Mesothelial cell of epicardium (in vitro differentiated cells): ENCODE measurements around the gene ZNF106. TPM values are rescaled to one million over a fixed set of nuclear protein-coding genes. Genes with fewer than 3 reads are reported as not detected.

Experiments
- DNase-seq, 2 experiments: peaks; one replicate each; pipeline ENCODE4 v3.0.0; 2021; ENCODE audit warnings: low spot score in 2 of 2; ENCODE audit not compliant: unreplicated experiment in 2 of 2
- H3K27ac Mint-ChIP-seq: 2 replicates; pipeline ENCODE4 v1.8.0; 2021; ENCODE audit warnings: mixed read lengths
- H3K27me3 Mint-ChIP-seq: 2 replicates; pipeline ENCODE4 v1.8.0; 2021; ENCODE audit warnings: low read depth, mixed read lengths
- H3K36me3 Mint-ChIP-seq: 2 replicates; pipeline ENCODE4 v1.8.0; 2021; ENCODE audit warnings: mixed read lengths
- H3K4me1 Mint-ChIP-seq: 2 replicates; pipeline ENCODE4 v1.8.0; 2021; ENCODE audit warnings: mixed read lengths
- H3K4me3 Mint-ChIP-seq: 2 replicates; pipeline ENCODE4 v1.8.0; 2021; ENCODE audit warnings: mild to moderate bottlenecking, moderate library complexity, mixed read lengths
- H3K9me3 Mint-ChIP-seq: 2 replicates; pipeline ENCODE4 v1.8.0; 2021; ENCODE audit warnings: mixed read lengths
- CTCF ChIP-seq: fragments of 200-600 bp; sonication (generic); IDR thresholded peaks from one replicate; pipeline ENCODE4 v1.5.0; 2021; ENCODE audit warnings: antibody characterized with exemption; ENCODE audit not compliant: unreplicated experiment
- total RNA-seq: library from RNA; stranded (reverse); gene quantifications from 3 replicates; pipeline ENCODE4 v1.2.1, GENCODE V29; 2021

Gene ZNF106
- total RNA-seq, 1 donor from 2014 or later, result 52.9 TPM

DNA sequence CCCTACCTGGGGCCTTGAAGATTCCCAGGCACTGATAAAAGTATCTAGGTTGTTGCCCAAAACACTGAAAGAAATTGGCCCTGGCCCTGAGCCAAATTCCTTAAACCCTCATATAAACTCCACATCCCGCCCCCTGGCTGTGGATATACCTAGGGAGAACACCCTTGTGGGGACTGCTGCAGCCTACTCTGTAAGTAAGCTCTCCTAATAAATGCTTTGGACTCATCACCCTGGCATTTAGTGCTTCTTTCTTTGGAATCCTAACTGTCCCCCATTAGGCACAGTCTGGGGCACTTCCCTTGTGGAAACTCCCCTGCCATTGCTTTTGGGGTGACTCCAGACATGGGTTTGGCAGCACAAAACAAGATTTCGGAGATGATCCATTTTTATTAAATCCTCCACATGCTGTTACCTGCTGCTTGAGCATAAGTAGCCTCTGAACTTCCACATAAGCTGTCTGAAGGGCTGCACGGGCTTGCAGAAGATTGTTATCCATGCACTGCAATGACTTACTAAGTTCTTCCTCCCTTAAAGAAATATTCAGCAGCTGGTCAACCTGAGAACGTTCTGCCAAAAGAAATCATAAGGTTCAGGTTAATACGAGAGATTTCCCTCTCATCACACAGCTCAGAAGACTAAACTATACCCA, 46.4 kb downstream of the ZNF106 start:
- Mint-ChIP-seq H3K27ac (peak overlapping the region; percentile 80), H3K27me3 (no peaks in the 10 kb centered on the region), H3K9me3 (no peaks in the 10 kb centered on the region), H3K36me3 (peaks cover 38% of the 10 kb centered on the region), H3K4me3 (no peak overlapping the region), H3K4me1 (peaks cover 5% of the 10 kb centered on the region)
- peak; percentile 33 to 43 for DNase-seq
- TF ChIP-seq CTCF, result no peak

GRCh38 chr15:42427429-42428223, 63.3 kb downstream of the ZNF106 start:
- no peaks in the 10 kb centered on the region for H3K4me1 Mint-ChIP-seq
- no peak overlapping the region for H3K27ac Mint-ChIP-seq
- H3K36me3 Mint-ChIP-seq, result peaks cover 54% of the 10 kb centered on the region
- no peaks in the 10 kb centered on the region for H3K27me3 Mint-ChIP-seq
- DNase-seq, result no peak
- TF ChIP-seq CTCF, result no peak
- peaks cover 6% of the 10 kb centered on the region for H3K9me3 Mint-ChIP-seq
- no peak overlapping the region for H3K4me3 Mint-ChIP-seq

- Mint-ChIP-seq H3K4me3 (no peak overlapping the region), H3K27me3 (no peaks in the 10 kb centered on the region), H3K9me3 (no peaks in the 10 kb centered on the region), H3K36me3 (peaks cover 45% of the 10 kb centered on the region), H3K27ac (no peak overlapping the region), H3K4me1 (no peaks in the 10 kb centered on the region)
- TF ChIP-seq CTCF, result no peak
- DNase-seq, result no peak
These were observed 69.6 kb downstream of the ZNF106 start for GRCh38 chr15:42421376-42421775.

DNA sequence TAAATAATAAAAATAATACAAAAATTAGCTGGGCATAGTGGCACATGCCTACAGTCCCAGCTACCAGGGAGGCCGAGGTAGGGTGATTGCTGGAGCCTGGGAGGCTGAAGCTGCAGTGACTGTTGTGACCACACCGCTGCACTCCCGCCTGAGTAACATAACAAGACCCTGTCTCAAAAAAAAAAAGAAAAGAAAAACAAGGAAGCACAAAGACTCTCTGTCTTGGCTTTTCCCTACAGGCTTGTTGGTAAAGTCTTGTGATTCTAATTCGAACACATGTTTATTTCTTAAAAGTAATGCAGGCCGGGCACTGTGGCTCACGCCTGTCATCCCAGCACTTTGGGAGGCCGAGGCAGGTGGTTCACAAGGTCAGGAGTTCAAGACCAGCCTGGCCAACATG, 71.6 kb downstream of the ZNF106 start:
- no peak for TF ChIP-seq CTCF
- no peaks in the 10 kb centered on the region for H3K4me1 Mint-ChIP-seq
- no peaks in the 10 kb centered on the region for H3K9me3 Mint-ChIP-seq
- H3K27ac Mint-ChIP-seq, result no peak overlapping the region
- H3K4me3 Mint-ChIP-seq, result no peak overlapping the region
- H3K36me3 Mint-ChIP-seq, result peaks cover 41% of the 10 kb centered on the region
- DNase-seq, result no peak
- no peaks in the 10 kb centered on the region for H3K27me3 Mint-ChIP-seq

DNA sequence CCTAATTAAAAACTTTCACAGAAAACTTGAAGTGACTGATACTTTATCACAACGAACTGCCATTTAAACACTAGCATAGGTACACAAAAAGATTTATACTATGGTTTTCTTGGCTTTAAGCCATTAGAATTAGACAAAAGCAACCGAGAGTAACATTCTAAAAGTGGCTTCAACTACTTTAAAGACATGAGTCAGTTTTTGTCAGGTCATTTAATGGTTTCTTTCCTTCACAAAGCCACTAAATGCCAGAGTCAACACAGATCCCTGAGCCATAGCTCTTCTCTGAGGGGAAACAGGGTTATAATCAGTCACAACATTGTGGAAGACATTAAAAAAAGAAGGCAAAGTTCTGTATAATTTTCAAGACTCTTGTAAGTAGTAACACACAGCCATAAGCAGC, 77.0 kb downstream of the ZNF106 start:
- Mint-ChIP-seq H3K27me3 (no peaks in the 10 kb centered on the region), H3K27ac (peak overlapping the region; percentile 47), H3K4me1 (no peaks in the 10 kb centered on the region), H3K36me3 (peaks cover 38% of the 10 kb centered on the region), H3K4me3 (no peak overlapping the region), H3K9me3 (no peaks in the 10 kb centered on the region)
- no peak for TF ChIP-seq CTCF
- DNase-seq, result no peak
